Measurements from ENCODE around the gene WDR41.

Gene WDR41

GRCh38 chr5:77444356-77444755, 47.8 kb downstream of the WDR41 start:
- DNase-seq (ENCODE audit: low read depth), result no peak

GRCh38 chr5:77443670-77444069, 48.4 kb downstream of the WDR41 start:
- DNase-seq (ENCODE audit: low read depth), result no peak

GRCh38 chr5:77438071-77438470, 54.0 kb downstream of the WDR41 start:
- DNase-seq (ENCODE audit: low read depth), result no peak

- no peak for DNase-seq (ENCODE audit: low read depth)
Observed at GRCh38 chr5:77437194-77437593, 54.9 kb downstream of the WDR41 start.

GRCh38 chr5:77431719-77432118, 60.4 kb downstream of the WDR41 start:
- DNase-seq (ENCODE audit: low read depth), result no peak

- no peak for DNase-seq (ENCODE audit: low read depth)
Observed at GRCh38 chr5:77431286-77431685, 60.8 kb downstream of the WDR41 start.

- no peak for DNase-seq (ENCODE audit: low read depth)
Observed at GRCh38 chr5:77430726-77431125, 61.4 kb downstream of the WDR41 start.

GRCh38 chr5:77428526-77428925, 63.6 kb downstream of the WDR41 start:
- DNase-seq (ENCODE audit: low read depth), result no peak

GRCh38 chr5:77427998-77428397, 64.1 kb downstream of the WDR41 start:
- no peak for DNase-seq (ENCODE audit: low read depth)

GRCh38 chr5:77426670-77427069, 65.4 kb downstream of the WDR41 start:
- no peak for DNase-seq (ENCODE audit: low read depth)

- no peak for DNase-seq (ENCODE audit: low read depth)
Observed at GRCh38 chr5:77425998-77426659, 66.0 kb downstream of the WDR41 start.

- no peak for DNase-seq (ENCODE audit: low read depth)
Observed at GRCh38 chr5:77425420-77425819, 66.7 kb downstream of the WDR41 start.

- no peak for DNase-seq (ENCODE audit: low read depth)
Observed at GRCh38 chr5:77424921-77425320, 67.2 kb downstream of the WDR41 start.

- DNase-seq (ENCODE audit: low read depth), result no peak
Observed at GRCh38 chr5:77423022-77423750, 68.9 kb downstream of the WDR41 start.

GRCh38 chr5:77420940-77421339, 71.2 kb downstream of the WDR41 start:
- DNase-seq (ENCODE audit: low read depth), result no peak

GRCh38 chr5:77419644-77420582, 72.2 kb downstream of the WDR41 start:
- DNase-seq (ENCODE audit: low read depth), result no peak

- DNase-seq (ENCODE audit: low read depth), result no peak
Observed at GRCh38 chr5:77418601-77419581, 73.2 kb downstream of the WDR41 start.

- DNase-seq (ENCODE audit: low read depth), result no peak
Observed at GRCh38 chr5:77418162-77418561, 74.0 kb downstream of the WDR41 start.

- DNase-seq (ENCODE audit: low read depth), result no peak
Observed at GRCh38 chr5:77413049-77413448, 79.1 kb downstream of the WDR41 start.

- no peak for DNase-seq (ENCODE audit: low read depth)
Observed at GRCh38 chr5:77409870-77410621, 82.1 kb downstream of the WDR41 start.

GRCh38 chr5:77407152-77407551, 85.0 kb downstream of the WDR41 start:
- DNase-seq (ENCODE audit: low read depth), result no peak
